PC-9 (cell line): ENCODE results near the gene COL23A1. TPM values are rescaled to one million over a fixed set of nuclear protein-coding genes. Genes with fewer than 3 reads are reported as not detected.

Experiments used
- BruUV-seq: library from RNA; stranded (reverse); fragments of 400-500 nt; replicated peaks from 2 replicates; lab custom pipeline; 2021; lab: Mats Ljungman, UMichigan
- CTCF ChIA-PET: fragments of 300-600 bp; sonication (Branson Sonifier 250); formaldehyde crosslinking; loops from one replicate; lab custom pipeline; 2022; ENCODE audit warnings: antibody characterized with exemption; lab: Charles Lee
- POLR2A ChIA-PET: fragments of 300-600 bp; sonication (Branson Sonifier 250); formaldehyde crosslinking; loops from one replicate; lab custom pipeline; 2022; ENCODE audit warnings: antibody characterized with exemption; ENCODE audit not compliant: unreplicated experiment; lab: Charles Lee
- DNase-seq, 2 experiments: peaks; one replicate each; pipeline versions ENCODE4 v3.0.0 to v3.0.0-alpha.2; 2015 to 2022; ENCODE audit warnings: mixed read lengths in 1 of 2
- H2AFZ ChIP-seq: fragments of 200-600 bp; sonication (generic); 2 replicates; pipeline ENCODE4 v1.8.1; 2017; ENCODE audit warnings: antibody characterized with exemption
- H3F3A ChIP-seq: fragments of 200-600 bp; sonication (generic); 2 replicates; pipeline ENCODE4 v1.8.1; 2017; ENCODE audit warnings: antibody characterized with exemption, mild to moderate bottlenecking, low read depth; ENCODE audit not compliant: insufficient read depth
- H3K27ac ChIP-seq: fragments of 200-600 bp; sonication (generic); 2 replicates; pipeline ENCODE4 v1.6.1; 2016; ENCODE audit warnings: mixed run types
- H3K27me3 ChIP-seq: fragments of 200-600 bp; sonication (generic); 2 replicates; pipeline ENCODE4 v1.6.1; 2016; ENCODE audit warnings: low read depth, mixed run types; ENCODE audit not compliant: insufficient read depth
- H3K36me3 ChIP-seq: fragments of 200-600 bp; sonication (generic); 2 replicates; pipeline ENCODE4 v1.6.1; 2016; ENCODE audit warnings: low read depth, mixed run types
- H3K4me1 ChIP-seq: fragments of 200-600 bp; sonication (generic); replicated peaks from 2 replicates; pipeline ENCODE4 v1.6.1; 2016; ENCODE audit warnings: mixed run types; ENCODE audit not compliant: insufficient read depth
- H3K4me2 ChIP-seq: fragments of 200-600 bp; sonication (generic); 2 replicates; pipeline ENCODE4 v1.6.1; 2017; ENCODE audit warnings: mixed run types
- H3K4me3 ChIP-seq: fragments of 200-600 bp; sonication (generic); 2 replicates; pipeline ENCODE4 v1.6.1; 2016; ENCODE audit warnings: mixed run types
- H3K79me2 ChIP-seq: fragments of 200-600 bp; sonication (generic); 2 replicates; pipeline ENCODE4 v1.6.1; 2017; ENCODE audit warnings: low read depth, mixed run types
- H3K9me2 ChIP-seq: fragments of 200-600 bp; sonication (generic); 2 replicates; pipeline ENCODE4 v1.8.1; 2017; ENCODE audit warnings: mild to moderate bottlenecking; ENCODE audit not compliant: insufficient read depth
- H3K9me3 ChIP-seq: fragments of 200-600 bp; sonication (generic); 2 replicates; pipeline ENCODE4 v1.8.1; 2016; ENCODE audit warnings: low read depth; ENCODE audit not compliant: insufficient read depth
- H4K20me1 ChIP-seq: fragments of 200-600 bp; sonication (generic); 2 replicates; pipeline ENCODE4 v1.8.1; 2017; ENCODE audit not compliant: insufficient read depth
- CTCF ChIP-seq: fragments of 200-600 bp; sonication (generic); conservative IDR thresholded peaks from 2 replicates; pipeline ENCODE4 v1.6.1; 2017; ENCODE audit warnings: mixed run types, antibody characterized with exemption, mild to moderate bottlenecking, moderate library complexity
- EZH2 ChIP-seq: fragments of 200-600 bp; sonication (generic); IDR thresholded peaks from 2 replicates; pipeline ENCODE4 v1.8.0; 2017; ENCODE audit warnings: antibody characterized with exemption, low read depth
- intact Hi-C: fragments of 100-400 bp; cut with micrococcal nuclease; formaldehyde crosslinking; loops from one replicate; pipeline ENCODE4 v1.10.0; 2022; ENCODE audit not compliant: unreplicated experiment
- total RNA-seq: library from RNA; stranded (reverse); gene quantifications from 2 replicates; pipeline ENCODE4 v1.2.3, GENCODE V29; 2021

Gene COL23A1
- total RNA-seq, 1 experiment from 2014 or later: not detected

- no peaks in the 10 kb centered on the region for H3K79me2 ChIP-seq
- H2AFZ ChIP-seq: no peak overlapping the region
- intact Hi-C loops: no loop called here
- no peak overlapping the region for H3K4me2 ChIP-seq
- CTCF ChIA-PET: no interaction called here
- H3K27me3 ChIP-seq: peaks cover 98% of the 10 kb centered on the region
- no peaks in the 10 kb centered on the region for H3K9me2 ChIP-seq
- H3K27ac ChIP-seq: no peak overlapping the region
- no peak for TF ChIP-seq CTCF
- TF ChIP-seq EZH2: no peak
- H3K9me3 ChIP-seq: no peaks in the 10 kb centered on the region
- no peak for DNase-seq
- POLR2A ChIA-PET: no interaction called here
- no peaks in the 10 kb centered on the region for H3K4me1 ChIP-seq
- no peaks in the 10 kb centered on the region for H3K36me3 ChIP-seq
- H3F3A ChIP-seq: no peaks in the 10 kb centered on the region
- no peaks in the 10 kb centered on the region for H4K20me1 ChIP-seq
- H3K4me3 ChIP-seq: no peak overlapping the region
- BruUV-seq: no TSS peak
These were observed 226.5 kb downstream of the COL23A1 start for GRCh38 chr5:178363501-178364325.

- no peaks in the 10 kb centered on the region for H4K20me1 ChIP-seq
- peaks cover 87% of the 10 kb centered on the region for H3K27me3 ChIP-seq
- no TSS peak for BruUV-seq
- no peaks in the 10 kb centered on the region for H3K4me1 ChIP-seq
- H2AFZ ChIP-seq: no peak overlapping the region
- no peak overlapping the region for H3K27ac ChIP-seq
- H3K4me2 ChIP-seq: no peak overlapping the region
- no peaks in the 10 kb centered on the region for H3K36me3 ChIP-seq
- H3K4me3 ChIP-seq: no peak overlapping the region
- intact Hi-C loops: no loop called here
- H3K79me2 ChIP-seq: no peaks in the 10 kb centered on the region
- ChIA-PET POLR2A (no interaction called here), CTCF (no interaction called here)
- no peaks in the 10 kb centered on the region for H3K9me3 ChIP-seq
- no peaks in the 10 kb centered on the region for H3F3A ChIP-seq
- H3K9me2 ChIP-seq: no peaks in the 10 kb centered on the region
- no peak for DNase-seq
- no peak for TF ChIP-seq EZH2
- TF ChIP-seq CTCF: no peak
These were observed 228.3 kb downstream of the COL23A1 start for GRCh38 chr5:178361657-178362445.

- no peaks in the 10 kb centered on the region for H3K4me1 ChIP-seq
- H3K9me3 ChIP-seq: no peaks in the 10 kb centered on the region
- no peak for TF ChIP-seq EZH2
- no peak for TF ChIP-seq CTCF
- no peaks in the 10 kb centered on the region for H3K79me2 ChIP-seq
- H3K9me2 ChIP-seq: no peaks in the 10 kb centered on the region
- H4K20me1 ChIP-seq: no peaks in the 10 kb centered on the region
- no peak for DNase-seq
- intact Hi-C loops: no loop called here
- H2AFZ ChIP-seq: no peak overlapping the region
- ChIA-PET CTCF (no interaction called here), POLR2A (no interaction called here)
- no peak overlapping the region for H3K27ac ChIP-seq
- BruUV-seq: no TSS peak
- no peaks in the 10 kb centered on the region for H3K36me3 ChIP-seq
- peaks cover 87% of the 10 kb centered on the region for H3K27me3 ChIP-seq
- no peak overlapping the region for H3K4me3 ChIP-seq
- H3K4me2 ChIP-seq: no peak overlapping the region
- H3F3A ChIP-seq: no peaks in the 10 kb centered on the region
These were observed 229.3 kb downstream of the COL23A1 start for GRCh38 chr5:178360926-178361235.
